AG10803 (cell line): ENCODE data around the gene TBC1D24.
A peak's percentile ranks its signal among the peaks of the same experiment; 100 is the strongest.

ENCODE experiments used
- DNase-seq: peaks from one replicate; pipeline ENCODE4 v3.0.0; 2010; ENCODE audit warnings: low read depth
- H3K4me3 ChIP-seq: 2 replicates; pipeline ENCODE4 v1.5.1; 2011; ENCODE audit warnings: mild to moderate bottlenecking, low read length, control low read depth
- CTCF ChIP-seq: conservative IDR thresholded peaks from 2 replicates; pipeline ENCODE4 v1.5.1; 2011; ENCODE audit warnings: mild to moderate bottlenecking, low read length, control low read depth, inconsistent platforms

Gene TBC1D24

DNA sequence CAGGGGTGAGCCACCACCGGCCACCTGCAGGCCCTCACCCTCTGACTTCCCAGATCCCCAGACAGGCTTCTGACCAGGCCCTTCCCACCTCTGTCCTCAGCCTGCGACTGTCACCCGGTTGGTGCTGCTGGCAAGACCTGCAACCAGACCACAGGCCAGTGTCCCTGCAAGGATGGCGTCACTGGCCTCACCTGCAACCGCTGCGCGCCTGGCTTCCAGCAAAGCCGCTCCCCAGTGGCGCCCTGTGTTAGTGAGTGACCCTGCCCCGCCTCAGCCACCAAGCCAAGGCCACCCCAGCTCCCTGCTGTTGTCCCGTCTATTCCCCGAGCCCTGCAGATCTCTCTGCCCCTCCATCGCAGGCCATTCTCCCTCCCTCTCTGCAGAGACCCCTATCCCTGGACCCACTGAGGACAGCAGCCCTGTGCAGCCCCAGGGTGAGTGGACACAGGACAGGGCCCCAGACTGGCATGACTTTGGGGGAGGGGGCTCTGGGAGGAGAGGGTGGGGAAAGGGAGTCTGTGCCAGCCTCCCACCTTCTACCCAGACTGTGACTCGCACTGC, 2.0 kb upstream of the TBC1D24 start:
- DNase-seq, result no peak
- H3K4me3 ChIP-seq, result no peak overlapping the region
- TF ChIP-seq CTCF, result no peak

DNA sequence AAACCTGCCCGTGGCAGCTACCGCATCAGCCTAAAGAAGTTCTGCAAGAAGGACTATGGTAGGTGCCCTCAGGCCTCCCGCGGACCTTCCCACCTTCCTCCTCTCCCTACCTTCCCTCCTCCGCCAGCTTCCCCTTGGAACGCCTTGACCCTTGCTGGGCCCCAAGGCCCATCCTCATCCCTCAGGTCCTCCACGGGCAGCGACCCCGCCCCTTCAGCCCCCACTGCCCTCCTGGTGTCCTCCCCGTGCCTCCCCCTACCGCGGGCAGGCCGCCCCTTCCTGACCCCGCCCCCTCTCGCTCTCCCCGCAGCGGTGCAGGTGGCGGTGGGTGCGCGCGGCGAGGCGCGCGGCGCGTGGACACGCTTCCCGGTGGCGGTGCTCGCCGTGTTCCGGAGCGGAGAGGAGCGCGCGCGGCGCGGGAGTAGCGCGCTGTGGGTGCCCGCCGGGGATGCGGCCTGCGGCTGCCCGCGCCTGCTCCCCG, 1.4 kb upstream of the TBC1D24 start:
- TF ChIP-seq CTCF, result no peak
- no peak for DNase-seq
- peak overlapping the region; percentile 36 for H3K4me3 ChIP-seq

- H3K4me3 ChIP-seq, result peak overlapping the region; percentile 77
- TF ChIP-seq CTCF, result 0 out of 2 replicates have a peak, but pooled peaks have one; percentile 10
- DNase-seq, result peak; percentile 40
Observed at GRCh38 chr16:2473999-2474876, 689 bp upstream of the TBC1D24 start.

DNA sequence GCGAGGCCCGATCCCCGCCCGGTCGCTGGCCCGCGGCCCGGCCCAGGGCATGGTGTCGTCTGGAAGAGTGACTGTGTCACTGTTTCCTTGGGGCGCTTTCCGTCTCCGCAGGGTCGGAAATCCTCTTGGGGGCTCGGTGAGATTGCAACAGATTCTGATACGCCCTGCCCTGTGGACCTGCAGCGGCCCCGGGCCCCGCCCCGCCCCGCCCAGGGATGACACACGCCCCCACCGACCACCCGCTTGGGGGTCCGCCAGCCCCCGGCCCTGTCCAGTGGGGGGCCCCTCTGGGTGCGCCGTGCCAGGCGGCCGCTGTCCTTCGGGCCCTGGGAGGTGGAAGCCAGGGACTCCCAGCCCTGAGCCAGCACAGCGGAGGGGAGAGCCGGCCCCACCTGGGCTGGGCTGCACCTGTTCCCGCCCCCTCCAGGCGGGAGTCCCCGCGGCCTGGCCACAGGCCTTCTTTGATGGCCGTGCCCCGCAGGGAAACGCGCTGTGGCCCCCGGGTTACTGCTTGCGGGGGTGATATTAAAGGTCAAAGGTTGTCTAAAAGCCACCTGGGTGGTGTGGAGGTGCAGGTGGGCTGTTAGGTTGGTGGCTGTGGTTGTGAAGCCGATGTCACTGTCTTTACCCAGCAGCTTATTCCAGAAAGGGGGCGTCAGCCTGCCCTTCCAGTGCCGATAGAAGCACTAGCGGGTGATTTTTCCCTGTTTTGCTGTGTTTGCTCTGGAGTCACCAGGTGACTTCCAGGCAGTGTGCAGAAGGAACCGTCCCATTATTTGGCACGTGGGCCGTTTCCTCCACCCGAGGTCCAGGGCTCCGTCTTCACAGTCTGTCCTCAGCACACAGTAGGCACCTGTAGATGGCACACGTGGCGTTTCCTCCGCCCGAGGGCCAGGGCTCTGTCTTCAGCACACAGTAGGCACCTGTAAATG, 752 bp downstream of the TBC1D24 start:
- no peak for DNase-seq
- TF ChIP-seq CTCF, result no peak

DNA sequence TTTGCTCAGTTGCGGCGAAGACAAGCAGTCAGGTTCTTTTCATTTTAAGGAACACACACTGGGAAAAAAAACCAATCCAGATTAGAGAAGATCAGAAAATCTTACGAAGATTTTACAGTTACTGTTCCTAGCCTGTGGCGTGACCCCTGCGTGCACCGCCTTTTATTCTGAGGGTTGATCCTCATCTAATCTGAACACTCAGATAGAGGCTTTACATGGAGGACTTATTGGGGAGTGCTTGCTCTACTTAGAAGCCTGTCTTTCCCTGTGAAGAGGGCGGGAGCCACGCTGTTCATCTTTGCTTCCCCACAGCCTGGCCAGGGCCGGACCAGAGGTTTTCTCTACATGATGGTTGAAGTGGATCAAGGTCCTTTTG, 1.4 kb downstream of the TBC1D24 start:
- no peak for DNase-seq
- no peak for TF ChIP-seq CTCF
- H3K4me3 ChIP-seq, result peak overlapping the region; percentile 61; the same call in 1 of the 2 replicates

More for the DNA sequence above, 752 bp downstream of the TBC1D24 start:
- H3K4me3 ChIP-seq, result peak overlapping the region; percentile 61

- TF ChIP-seq CTCF, result no peak
- no peak overlapping the region for H3K4me3 ChIP-seq
- DNase-seq, result no peak
Observed at GRCh38 chr16:2476741-2477140, 1.8 kb downstream of the TBC1D24 start.
